GM19239 (cell line): ENCODE results near the gene PABPC1L2B.
"Not testable (repeated sequence)": the region's sequence is repeated elsewhere in the genome, so short reads cannot be mapped to it uniquely, and the experiment has no call there.

Experiments
- DNase-seq: peaks from one replicate; pipeline ENCODE4 v3.0.0; 2011; ENCODE audit warnings: low spot score; ENCODE audit not compliant: insufficient read length
- FAIRE-seq: peaks from 2 replicates; lab custom pipeline; 2011; peaks lifted over from hg19 to GRCh38; lab: Jason Lieb, UNC

Gene PABPC1L2B

GRCh38 chrX:73002733-73003132 lies at the start of gene PABPC1L2B:
PABPC1L2B (plus strand) TSS chrX:73002939; CDS start chrX:73003643, 704 bp downstream.
- not testable (repeated sequence) for FAIRE-seq, DNase-seq

GRCh38 chrX:72959971-72960370 lies 42.8 kb upstream of the PABPC1L2B start:
- FAIRE-seq, DNase-seq: not testable (repeated sequence)

DNA sequence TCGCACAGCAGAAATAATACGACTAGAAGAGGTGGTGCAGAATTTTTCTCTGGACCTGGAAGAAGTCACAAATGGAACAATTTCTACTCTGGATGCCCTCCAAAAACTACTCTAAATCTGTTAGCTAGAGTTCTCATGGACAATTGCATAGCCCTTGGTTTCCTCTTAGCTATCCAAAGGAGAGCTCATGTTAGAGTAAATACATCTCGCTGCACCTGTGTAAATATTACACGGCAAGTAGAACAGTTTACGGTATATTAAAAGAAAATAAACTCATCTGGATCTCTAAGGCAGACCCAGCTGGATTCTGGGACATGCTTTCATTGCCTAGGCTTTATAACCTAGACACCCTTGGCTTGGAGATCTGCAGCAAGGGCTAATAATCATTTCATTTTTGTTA lies 30.9 kb upstream of the PABPC1L2B start:
- FAIRE-seq, DNase-seq: not testable (repeated sequence)

- not testable (repeated sequence) for DNase-seq, FAIRE-seq
Measured at GRCh38 chrX:72974885-72975284, 27.9 kb upstream of the PABPC1L2B start.

GRCh38 chrX:72980894-72981469 lies 21.8 kb upstream of the PABPC1L2B start:
- not testable (repeated sequence) for DNase-seq, FAIRE-seq

GRCh38 chrX:73004032-73004431 lies 1.3 kb downstream of the PABPC1L2B start:
- not testable (repeated sequence) for FAIRE-seq, DNase-seq

DNA sequence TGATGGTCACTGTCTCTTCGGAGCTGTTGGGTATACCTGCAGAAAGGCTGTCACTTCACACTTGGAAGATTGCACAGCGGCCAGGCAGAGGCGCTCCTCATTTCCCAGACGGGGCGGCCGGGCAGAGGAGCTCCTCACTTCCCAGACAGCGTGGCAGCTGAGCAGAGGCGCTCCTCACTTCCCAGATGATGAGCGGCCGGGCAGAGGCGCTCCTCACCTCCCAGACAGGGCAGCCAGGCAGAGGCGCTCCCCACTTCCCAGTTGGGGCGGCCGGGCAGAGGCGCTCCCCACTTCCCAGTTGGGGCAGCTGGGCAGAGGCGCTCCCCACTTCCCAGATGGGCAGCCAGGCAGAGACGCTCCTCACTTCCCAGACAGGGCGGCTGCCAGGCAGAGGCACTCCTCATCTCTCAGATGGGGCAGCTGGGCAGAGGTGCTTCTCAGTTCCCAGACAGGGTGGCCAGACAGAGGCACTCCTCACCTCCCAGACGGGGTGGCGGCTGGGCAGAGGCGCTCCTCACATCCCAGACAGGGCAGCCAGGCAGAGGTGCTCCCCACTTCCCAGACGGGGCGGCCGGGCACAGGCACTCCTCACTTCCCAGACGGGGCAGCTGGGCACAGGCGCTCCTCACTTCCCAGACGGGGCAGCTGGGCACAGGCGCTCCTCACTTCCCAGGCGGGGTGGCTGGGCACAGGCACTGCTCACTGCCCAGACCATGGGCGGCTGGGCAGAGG lies 18.8 kb downstream of the PABPC1L2B start:
- DNase-seq (no peak), FAIRE-seq (no peak)

GRCh38 chrX:73022093-73022445 lies 19.3 kb downstream of the PABPC1L2B start:
- not testable (repeated sequence) for DNase-seq, FAIRE-seq

DNA sequence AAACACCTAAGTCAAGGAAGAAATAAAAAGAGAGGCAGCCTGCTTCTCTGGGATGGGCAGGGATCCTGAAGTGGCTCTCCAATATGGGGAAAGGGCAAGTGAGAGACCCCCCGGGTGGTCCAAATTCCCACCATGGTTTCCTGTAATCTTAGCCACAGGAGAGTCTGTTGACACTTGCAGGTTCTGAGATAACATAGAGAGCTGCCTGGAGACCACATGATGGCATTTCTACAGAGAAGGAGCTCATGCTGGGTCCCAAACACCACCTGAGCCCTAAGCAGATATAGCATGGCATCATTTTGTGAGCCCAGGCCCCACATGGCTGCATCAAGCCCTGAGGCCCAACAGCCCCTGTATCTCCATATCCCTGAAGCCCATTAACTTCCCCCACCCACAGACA lies 26.1 kb downstream of the PABPC1L2B start:
- no peak for FAIRE-seq
- DNase-seq = no peak
